SK-N-SH (cell line): Measurements from ENCODE around the gene RAD51B. TPM values are rescaled to one million over a fixed set of nuclear protein-coding genes. Genes with fewer than 3 reads are reported as not detected.

ENCODE experiments used
- CTCF ChIA-PET: fragments of 300-600, 350-600 bp; formaldehyde crosslinking; extraction: SDS; loops from one replicate; lab custom pipeline; 2021; lab: Yijun Ruan, JAX
- POLR2A ChIA-PET: fragments of 350-600 bp; sonication (Branson Sonifier 250); formaldehyde crosslinking; extraction: SDS; loops from one replicate; lab custom pipeline; 2020; ENCODE audit warnings: antibody characterized with exemption, inconsistent platforms; lab: Yijun Ruan, JAX
- DNase-seq: peaks from one replicate; pipeline ENCODE4 v3.0.0; 2012
- H2AFZ ChIP-seq: fragments of 200-600 bp; sonication (generic); 2 replicates; pipeline ENCODE4 v1.8.1; 2016; ENCODE audit warnings: antibody characterized with exemption, mild to moderate bottlenecking, low read depth
- H3F3A ChIP-seq: fragments of 200-600 bp; sonication (generic); replicated peaks from 2 replicates; pipeline ENCODE3; 2016; ENCODE audit warnings: antibody characterized with exemption, mild to moderate bottlenecking; ENCODE audit not compliant: insufficient read depth
- H3K27ac ChIP-seq, 2 experiments: fragments of 200-500 bp in 1 of 2; fragments of 200-600 bp in 1 of 2; sonication (Bioruptor generic) in 1 of 2; sonication (generic), shearing (Covaris generic) in 1 of 2; 2 replicates each; pipeline versions ENCODE4 v1.5.1 to v1.6.1; 2014 to 2016; ENCODE audit warnings: low read depth in 2 of 2, inconsistent platforms in 1 of 2, low read length in 1 of 2, mild to moderate bottlenecking in 1 of 2, mixed read lengths in 1 of 2
- H3K27me3 ChIP-seq: fragments of 200-600 bp; sonication (generic), shearing (Covaris generic); 2 replicates; pipeline ENCODE4 v1.6.1; 2016; ENCODE audit warnings: mixed run types; ENCODE audit not compliant: insufficient read depth
- H3K36me3 ChIP-seq, 2 experiments: fragments of 200-500 bp in 1 of 2; fragments of 200-600 bp in 1 of 2; sonication (Bioruptor generic) in 1 of 2; sonication (generic) in 1 of 2; replicated peaks in 1 of 2; 2 replicates each; pipeline versions ENCODE3 to v1.5.1; 2014 to 2016; ENCODE audit warnings: low read length in 1 of 2, mild to moderate bottlenecking in 1 of 2; ENCODE audit not compliant: insufficient read depth in 2 of 2, control insufficient read depth in 1 of 2
- H3K4me1 ChIP-seq, 2 experiments: fragments of 200-500 bp in 1 of 2; fragments of 200-600 bp in 1 of 2; sonication (Bioruptor generic) in 1 of 2; sonication (generic), shearing (Covaris generic) in 1 of 2; 2 replicates each; pipeline versions ENCODE4 v1.5.1 to v1.6.1; 2014 to 2016; ENCODE audit warnings: low read depth in 1 of 2, low read length in 1 of 2, mixed run types in 1 of 2; ENCODE audit not compliant: insufficient read depth in 2 of 2, control insufficient read depth in 1 of 2
- H3K4me2 ChIP-seq: fragments of 200-600 bp; sonication (generic), shearing (Covaris generic); 2 replicates; pipeline ENCODE4 v1.6.1; 2017; ENCODE audit warnings: mixed run types
- H3K4me3 ChIP-seq, 2 experiments: fragments of 200-500 bp in 1 of 2; fragments of 200-600 bp in 1 of 2; sonication (Bioruptor generic) in 1 of 2; sonication (generic), shearing (Covaris generic) in 1 of 2; 2 replicates each; pipeline versions ENCODE4 v1.5.1 to v1.8.1; 2014 to 2016; ENCODE audit warnings: low read depth in 2 of 2, inconsistent platforms in 1 of 2, low read length in 1 of 2, mild to moderate bottlenecking in 1 of 2, mixed read lengths in 1 of 2, moderate library complexity in 1 of 2
- H3K79me2 ChIP-seq: fragments of 200-600 bp; sonication (generic); 2 replicates; pipeline ENCODE4 v1.8.1; 2017; ENCODE audit warnings: mild to moderate bottlenecking; ENCODE audit not compliant: insufficient read depth
- H3K9ac ChIP-seq: fragments of 200-600 bp; sonication (generic); 2 replicates; pipeline ENCODE4 v1.6.1; 2017; ENCODE audit warnings: mixed run types
- H3K9me2 ChIP-seq: fragments of 200-600 bp; sonication (generic); 2 replicates; pipeline ENCODE4 v1.6.1; 2017; ENCODE audit warnings: mixed run types
- H3K9me3 ChIP-seq: fragments of 200-600 bp; sonication (generic); 2 replicates; pipeline ENCODE4 v1.6.1; 2017; ENCODE audit warnings: mixed run types, mild to moderate bottlenecking, moderate library complexity
- H4K20me1 ChIP-seq: fragments of 200-600 bp; sonication (generic); 2 replicates; pipeline ENCODE4 v1.6.1; 2017; ENCODE audit warnings: mild to moderate bottlenecking, mixed run types; ENCODE audit not compliant: insufficient read depth
- CHD2 ChIP-seq: fragments of 150-350 bp; IDR thresholded peaks from 2 replicates; pipeline ENCODE4 v1.6.1; 2018; ENCODE audit warnings: low read length; ENCODE audit not compliant: partially characterized antibody
- EP300 ChIP-seq, 2 experiments: IDR thresholded peaks; 2 replicates each; pipeline versions ENCODE4 v1.4.0 to v1.6.1; 2012; ENCODE audit warnings: borderline replicate concordance in 1 of 2, low read depth in 1 of 2, low read length in 1 of 2
- FOXJ3 ChIP-seq: sonication (generic); formaldehyde crosslinking; IDR thresholded peaks from 2 replicates; pipeline ENCODE4 v1.5.1; 2020; ENCODE audit warnings: mild to moderate bottlenecking, missing genetic modification reagents
- FOXM1 ChIP-seq: IDR thresholded peaks from 2 replicates; pipeline ENCODE4 v1.4.0; 2012; ENCODE audit warnings: low read depth, mild to moderate bottlenecking
- GABPA ChIP-seq: IDR thresholded peaks from 2 replicates; pipeline ENCODE4 v1.4.0; 2012; ENCODE audit warnings: low read depth, mild to moderate bottlenecking
- GATA2 ChIP-seq: sonication (generic); formaldehyde crosslinking; IDR thresholded peaks from 2 replicates; pipeline ENCODE4 v1.5.0; 2020; ENCODE audit warnings: mild to moderate bottlenecking, missing genetic modification reagents
- MEF2A ChIP-seq: IDR thresholded peaks from 2 replicates; pipeline ENCODE4 v1.4.0; 2012; ENCODE audit warnings: low read depth, borderline replicate concordance
- NRF1 ChIP-seq: IDR thresholded peaks from 2 replicates; pipeline ENCODE4 v1.6.1; 2012; ENCODE audit warnings: low read depth, mild to moderate bottlenecking, low read length
- RAD21 ChIP-seq: IDR thresholded peaks from 2 replicates; pipeline ENCODE4 v1.6.1; 2012; ENCODE audit warnings: mild to moderate bottlenecking, low read length
- RFX5 ChIP-seq: IDR thresholded peaks from 2 replicates; pipeline ENCODE4 v1.6.1; 2012; ENCODE audit warnings: mild to moderate bottlenecking, improper control_type of control experiment, low read length
- SIN3A ChIP-seq: IDR thresholded peaks from 2 replicates; pipeline ENCODE4 v1.6.1; 2012; ENCODE audit warnings: low read depth, mild to moderate bottlenecking, low read length, moderate library complexity, borderline replicate concordance
- SMC3 ChIP-seq: IDR thresholded peaks from 2 replicates; pipeline ENCODE4 v1.6.1; 2012; ENCODE audit warnings: low read depth, low read length, improper control_type of control experiment
- TAF1 ChIP-seq: IDR thresholded peaks from 2 replicates; pipeline ENCODE4 v1.6.1; 2012; ENCODE audit warnings: low read depth, mild to moderate bottlenecking, low read length, moderate library complexity, borderline replicate concordance
- TCF12 ChIP-seq: IDR thresholded peaks from 2 replicates; pipeline ENCODE4 v1.4.0; 2012
- TEAD4 ChIP-seq: IDR thresholded peaks from 2 replicates; pipeline ENCODE4 v1.4.0; 2012; ENCODE audit warnings: mild to moderate bottlenecking, borderline replicate concordance; ENCODE audit not compliant: insufficient read depth
- ZBTB33 ChIP-seq: IDR thresholded peaks from 2 replicates; pipeline ENCODE4 v1.4.0; 2012; ENCODE audit warnings: low read depth, borderline replicate concordance
- WGBS: methylation state at CpG from one replicate; pipeline ENCODE4 v1.1.6; 2017; ENCODE audit warnings: low lambda C conversion rate; 5-methylcytosine and 5-hydroxymethylcytosine counted together
- polyA plus RNA-seq, 3 experiments: library from polyadenylated mRNA; depleted of rRNA; stranded (reverse); fragments of >200 nt; gene quantifications; 2 replicates each; pipeline ENCODE4 v1.2.3, GENCODE V29; 2012

Gene RAD51B
- polyA plus RNA-seq, 1 of the 3 experiments (the other 2 are of a cell fraction), result 6.0 TPM

GRCh38 chr14:68639758-68640574 lies 820.4 kb downstream of the RAD51B start:
- ChIA-PET CTCF (interaction anchor here (0.8 to 1.2 kb wide), 2 partner anchors 11 to 16 kb away, joined by 3 read pairs; no protein-coding TSS in a partner anchor), POLR2A (no interaction called here)
- Histone ChIP-seq H3K27me3 (no peaks in the 10 kb centered on the region), H3K36me3 (no peaks in the 10 kb centered on the region), H3K9me3 (peaks cover 17% of the 10 kb centered on the region; the same call in 1 of the 2 replicates), H3K79me2 (no peaks in the 10 kb centered on the region), H3K4me1 (peaks cover 0 to 7% of the 10 kb centered on the region in 2 experiments; a peak in 2 of 4 replicates), H3K9ac (no peak overlapping the region), H3F3A (no peaks in the 10 kb centered on the region), H4K20me1 (no peaks in the 10 kb centered on the region), H3K4me2 (no peak overlapping the region), H3K27ac (no peak overlapping the region), H3K9me2 (no peaks in the 10 kb centered on the region), H3K4me3 (no peak overlapping the region), H2AFZ (no peak overlapping the region)
- 90% methylated on average over 9 of the region's 10 CpGs for WGBS
- DNase-seq, result no peak
- TF ChIP-seq SIN3A (no peak), FOXM1 (no peak), MEF2A (no peak), ZBTB33 (no peak), TEAD4 (no peak)

GRCh38 chr14:68643673-68644072 lies 824.1 kb downstream of the RAD51B start:
- 94% methylated on average over 2 of the region's 2 CpGs for WGBS
- Histone ChIP-seq H3K9ac (no peak overlapping the region), H3K9me3 (peaks cover 17% of the 10 kb centered on the region; the same call in 1 of the 2 replicates), H3K27me3 (no peaks in the 10 kb centered on the region), H3K36me3 (no peaks in the 10 kb centered on the region), H3K4me1 (no peaks in the 10 kb centered on the region; a peak in 1 of 4 replicates), H3K4me3 (no peak overlapping the region), H4K20me1 (no peaks in the 10 kb centered on the region), H3K79me2 (no peaks in the 10 kb centered on the region), H2AFZ (no peak overlapping the region), H3K4me2 (no peak overlapping the region), H3K27ac (no peak overlapping the region), H3F3A (no peaks in the 10 kb centered on the region), H3K9me2 (no peaks in the 10 kb centered on the region)
- POLR2A ChIA-PET, result no interaction called here
- CTCF ChIA-PET, result interaction anchor here (1.3 to 1.4 kb wide), 2 partner anchors 10 to 145 kb away, joined by 4 read pairs; no protein-coding TSS in a partner anchor
- no peak for TF ChIP-seq CHD2
- no peak for TF ChIP-seq RFX5
- TF ChIP-seq SMC3, result no peak
- no peak for TF ChIP-seq RAD21
- TF ChIP-seq NRF1, result no peak
- no peak for TF ChIP-seq TCF12
- no peak for TF ChIP-seq GABPA
- TF ChIP-seq FOXM1, result no peak
- TF ChIP-seq TAF1, result no peak
- no peak for TF ChIP-seq FOXJ3 (CRISPR knock-in tag)
- TF ChIP-seq EP300 (IDR thresholded peaks at IDR 0.05; ENCODE audit: borderline replicate concordance in 1 of 2, low read depth in 1 of 2, low read length in 1 of 2), result no peak
- TF ChIP-seq GATA2 (CRISPR knock-in tag), result no peak
- no peak for DNase-seq
